Thyroid gland (tissue), 4 donors: ENCODE results near the gene SPG21.

ENCODE experiments used
- POLR2A ChIP-seq, 2 donors: fragments of 450-650 bp; IDR thresholded peaks; one replicate each; pipeline ENCODE4 v1.6.1; 2017; ENCODE audit warnings: antibody characterized with exemption in 2 of 2, mild to moderate bottlenecking in 2 of 2, moderate library complexity in 1 of 2
- TF ChIP-seq, protein P1 (sequence below), 6 experiments: fragments of 200-600 bp in 3 of 6; fragments of 450-650 bp in 3 of 6; sonication (generic) in 3 of 6; IDR thresholded peaks; one replicate each; pipeline ENCODE4 v1.5.1; 2016 to 2019; ENCODE audit warnings: antibody characterized with exemption in 6 of 6, mild to moderate bottlenecking in 2 of 6, inconsistent platforms in 1 of 6, moderate library complexity in 1 of 6

DNA sequence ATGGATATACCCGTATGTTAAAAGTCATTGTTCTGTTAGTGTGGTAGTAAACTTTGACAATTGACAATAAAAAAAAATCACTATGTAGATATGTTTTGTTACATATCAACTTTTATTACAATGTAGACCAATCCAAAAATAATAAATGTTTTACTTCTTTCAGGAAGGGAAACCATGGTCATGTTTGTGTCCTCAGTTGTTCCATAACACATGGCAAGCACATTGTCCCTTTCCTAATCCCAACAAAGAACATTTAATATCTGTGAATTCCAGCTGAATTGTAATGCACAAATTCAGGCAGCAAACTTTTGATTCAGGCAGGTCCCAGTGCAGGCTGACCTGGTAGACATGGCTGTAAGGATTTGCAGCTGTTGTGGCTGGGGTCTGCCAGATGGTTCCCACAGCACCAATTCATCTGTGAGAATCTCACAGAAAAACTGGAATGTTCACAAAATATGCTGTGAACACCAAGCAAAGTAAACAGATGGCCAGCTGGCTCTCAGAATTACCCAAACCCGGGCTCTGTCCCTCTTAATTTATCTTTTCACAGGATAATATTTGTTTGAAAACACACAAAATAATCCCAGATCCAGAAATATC, 1.9 kb upstream of the SPG21 start:
- TF ChIP-seq, protein P1, sequence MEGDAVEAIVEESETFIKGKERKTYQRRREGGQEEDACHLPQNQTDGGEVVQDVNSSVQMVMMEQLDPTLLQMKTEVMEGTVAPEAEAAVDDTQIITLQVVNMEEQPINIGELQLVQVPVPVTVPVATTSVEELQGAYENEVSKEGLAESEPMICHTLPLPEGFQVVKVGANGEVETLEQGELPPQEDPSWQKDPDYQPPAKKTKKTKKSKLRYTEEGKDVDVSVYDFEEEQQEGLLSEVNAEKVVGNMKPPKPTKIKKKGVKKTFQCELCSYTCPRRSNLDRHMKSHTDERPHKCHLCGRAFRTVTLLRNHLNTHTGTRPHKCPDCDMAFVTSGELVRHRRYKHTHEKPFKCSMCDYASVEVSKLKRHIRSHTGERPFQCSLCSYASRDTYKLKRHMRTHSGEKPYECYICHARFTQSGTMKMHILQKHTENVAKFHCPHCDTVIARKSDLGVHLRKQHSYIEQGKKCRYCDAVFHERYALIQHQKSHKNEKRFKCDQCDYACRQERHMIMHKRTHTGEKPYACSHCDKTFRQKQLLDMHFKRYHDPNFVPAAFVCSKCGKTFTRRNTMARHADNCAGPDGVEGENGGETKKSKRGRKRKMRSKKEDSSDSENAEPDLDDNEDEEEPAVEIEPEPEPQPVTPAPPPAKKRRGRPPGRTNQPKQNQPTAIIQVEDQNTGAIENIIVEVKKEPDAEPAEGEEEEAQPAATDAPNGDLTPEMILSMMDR (IDR thresholded peaks at IDR 0.05) = no peak
- no peak for TF ChIP-seq POLR2A (IDR thresholded peaks at IDR 0.05)
